GM12872 (cell line): ENCODE results near the gene TIMP3.
A peak's percentile ranks its signal among the peaks of the same experiment; 100 is the strongest.

ENCODE experiments used
- CTCF ChIP-seq: IDR thresholded peaks from 3 replicates; pipeline ENCODE4 v1.5.1; 2011; ENCODE audit warnings: low read depth, mild to moderate bottlenecking, low read length, moderate library complexity; ENCODE audit not compliant: insufficient read depth

Gene TIMP3

DNA sequence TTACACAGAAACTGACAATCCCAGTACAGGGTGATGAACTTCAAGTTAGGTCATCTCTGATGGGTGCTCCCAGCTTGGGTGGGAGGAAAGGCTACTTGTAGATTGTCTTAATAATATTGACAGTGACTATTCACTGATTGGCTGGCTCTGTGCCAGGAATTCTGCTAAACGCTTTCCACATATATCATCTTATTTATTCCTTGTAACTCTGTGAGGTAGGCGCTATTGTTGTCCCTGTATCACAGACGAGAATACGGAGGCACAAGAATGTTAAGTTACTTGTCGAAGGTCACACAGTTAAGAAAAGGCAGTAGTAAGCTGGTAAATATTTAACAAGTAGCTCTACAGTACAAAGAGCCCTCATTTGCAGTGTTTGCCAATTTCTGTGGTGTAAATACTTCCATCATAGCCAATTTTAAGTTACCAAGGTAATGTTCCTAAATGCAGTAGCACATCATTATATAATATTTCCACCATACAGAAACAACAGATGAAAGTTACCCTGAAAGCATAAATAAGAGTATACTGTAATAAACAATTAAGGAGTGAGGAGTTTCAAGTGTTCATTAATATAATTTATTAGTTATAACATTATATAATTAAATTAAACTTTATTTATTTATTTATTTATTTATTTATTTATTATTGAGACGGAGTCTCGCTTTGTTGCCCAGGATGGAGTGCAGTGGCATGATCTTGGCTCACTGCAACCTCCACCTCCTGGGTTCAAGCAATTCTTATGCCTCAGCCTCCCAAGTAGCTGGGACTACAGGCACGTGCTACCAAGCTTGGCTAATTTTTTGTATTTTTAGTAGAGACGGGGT, 11.5 kb upstream of the TIMP3 start:
- no peak for TF ChIP-seq CTCF

DNA sequence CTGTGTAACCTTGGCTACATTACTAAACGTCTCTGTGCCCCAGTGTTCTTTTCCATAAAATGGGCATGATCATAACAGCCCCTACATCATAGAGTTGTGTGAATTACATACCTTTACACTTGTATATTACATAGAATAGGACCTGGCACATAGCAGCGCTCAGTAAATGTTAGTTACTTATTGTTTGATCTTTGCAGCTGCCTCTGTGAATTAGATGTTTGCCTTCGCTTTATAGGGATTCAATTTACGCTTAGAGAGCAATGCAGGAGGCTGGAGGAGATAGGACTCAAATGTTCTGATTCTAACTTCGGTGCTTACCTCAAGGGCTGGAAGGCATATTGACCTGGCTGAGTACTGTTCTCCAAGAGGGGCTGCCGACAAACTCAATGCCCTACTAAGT, 10.4 kb upstream of the TIMP3 start:
- no peak for TF ChIP-seq CTCF

- no peak for TF ChIP-seq CTCF
These were observed 10.0 kb upstream of the TIMP3 start for GRCh38 chr22:32791485-32791884.

- TF ChIP-seq CTCF, result no peak
These were observed 7.9 kb upstream of the TIMP3 start for GRCh38 chr22:32793589-32793988.

DNA sequence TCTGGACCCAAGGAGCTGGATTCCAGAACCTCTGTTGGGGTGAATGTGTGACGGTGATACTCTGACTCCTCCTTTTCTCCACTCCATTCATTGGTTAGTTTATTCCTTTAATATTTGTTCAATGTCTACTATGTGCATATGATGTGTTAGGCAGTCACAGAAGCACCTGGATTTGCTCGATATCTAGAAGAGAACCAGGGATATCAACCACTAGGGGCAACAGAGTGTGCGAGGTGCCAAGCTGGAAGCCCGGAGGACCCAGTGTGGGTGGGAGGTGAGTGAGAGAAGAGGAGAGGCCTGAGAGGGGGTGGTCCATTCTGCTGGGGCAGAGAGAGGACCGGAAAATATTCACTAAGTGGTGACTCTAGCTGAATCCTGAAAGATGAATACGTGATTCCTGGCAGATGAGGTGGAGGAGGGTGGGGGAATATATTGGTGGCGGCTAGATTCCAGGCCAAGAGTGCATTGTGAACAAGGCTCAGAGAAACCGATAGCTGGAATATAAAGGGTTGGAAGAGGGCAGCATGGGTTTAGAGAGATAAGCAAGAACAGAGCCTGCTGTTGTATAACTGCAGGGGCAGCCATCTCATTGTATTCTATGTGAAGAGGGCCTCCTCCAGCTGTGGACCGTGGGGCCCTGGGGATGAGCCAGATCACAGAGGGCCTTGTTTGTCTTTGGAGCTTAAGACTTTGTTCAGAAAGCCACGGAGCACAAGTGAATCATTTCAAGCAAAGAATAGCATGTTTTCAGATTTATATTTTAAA, 6.9 kb upstream of the TIMP3 start:
- TF ChIP-seq CTCF, result 0 out of 3 replicates have a peak, but pooled peaks have one; percentile 13

- TF ChIP-seq CTCF, result no peak
These were observed 6.3 kb upstream of the TIMP3 start for GRCh38 chr22:32795214-32795596.

GRCh38 chr22:32796865-32797573, 4.5 kb upstream of the TIMP3 start:
- peak; percentile 89 for TF ChIP-seq CTCF
